Keratinocyte (primary cell): Measurements from ENCODE around the gene TEX261. TPM values are rescaled to one million over a fixed set of nuclear protein-coding genes. Genes with fewer than 3 reads are reported as not detected.

Experiments
- DNase-seq: peaks from one replicate; pipeline ENCODE4 v3.0.0-alpha.2; 2011; ENCODE audit warnings: low read depth, missing footprints, low spot score
- FAIRE-seq: peaks from 2 replicates; lab custom pipeline; 2011; peaks lifted over from hg19 to GRCh38; lab: Jason Lieb, UNC
- H2AFZ ChIP-seq: 2 replicates; pipeline ENCODE4 v1.6.0; 2012; ENCODE audit warnings: low read length, control low read depth, inconsistent platforms; ENCODE audit not compliant: control insufficient read depth
- H3K27ac ChIP-seq: 2 replicates; pipeline ENCODE4 v1.5.1; 2011; ENCODE audit warnings: low read length; ENCODE audit not compliant: control insufficient read depth, insufficient read depth
- H3K27me3 ChIP-seq: 3 replicates; pipeline ENCODE4 v1.6.0; 2011; ENCODE audit warnings: low read length; ENCODE audit not compliant: control insufficient read depth, insufficient read depth; ENCODE audit errors: extremely low read depth
- H3K36me3 ChIP-seq, 2 experiments: 2 replicates in 1 of 2; 3 replicates in 1 of 2; pipeline ENCODE4 v1.5.1; 2011; ENCODE audit warnings: low read length in 2 of 2, mild to moderate bottlenecking in 1 of 2; ENCODE audit not compliant: control insufficient read depth in 2 of 2, insufficient read depth in 2 of 2; ENCODE audit errors: extremely low read depth in 1 of 2
- H3K4me1 ChIP-seq: 3 replicates; pipeline ENCODE4 v1.5.1; 2011; ENCODE audit warnings: low read length; ENCODE audit not compliant: control insufficient read depth, insufficient read depth; ENCODE audit errors: extremely low read depth
- H3K4me2 ChIP-seq: 3 replicates; pipeline ENCODE4 v1.6.0; 2011; ENCODE audit warnings: low read depth, low read length; ENCODE audit not compliant: control insufficient read depth, insufficient read depth; ENCODE audit errors: extremely low read depth
- H3K4me3 ChIP-seq, 3 experiments: fragments of 200-600 bp in 1 of 3; sonication (generic) in 1 of 3; 2 replicates in 2 of 3; 3 replicates in 1 of 3; pipeline ENCODE4 v1.5.1; 2011 to 2016; ENCODE audit warnings: low read length in 3 of 3, mild to moderate bottlenecking in 3 of 3, control low read depth in 2 of 3, inconsistent platforms in 1 of 3, low read depth in 1 of 3, mixed read lengths in 1 of 3, mixed run types in 1 of 3, moderate library complexity in 1 of 3; ENCODE audit not compliant: control insufficient read depth in 2 of 3, insufficient read depth in 2 of 3; ENCODE audit errors: extremely low read depth in 1 of 3
- H3K79me2 ChIP-seq: 2 replicates; pipeline ENCODE4 v1.6.0; 2012; ENCODE audit warnings: low read length; ENCODE audit not compliant: control insufficient read depth, insufficient read depth
- H3K9ac ChIP-seq: 3 replicates; pipeline ENCODE4 v1.6.0; 2011; ENCODE audit warnings: low read length; ENCODE audit not compliant: control insufficient read depth, insufficient read depth; ENCODE audit errors: extremely low read depth
- H3K9me1 ChIP-seq: 3 replicates; pipeline ENCODE4 v1.6.0; 2011; ENCODE audit warnings: low read length; ENCODE audit not compliant: control insufficient read depth, insufficient read depth; ENCODE audit errors: extremely low read depth
- H3K9me3 ChIP-seq: 2 replicates; pipeline ENCODE4 v1.5.1; 2012; ENCODE audit warnings: low read depth, low read length; ENCODE audit not compliant: control insufficient read depth
- H4K20me1 ChIP-seq: 3 replicates; pipeline ENCODE4 v1.6.0; 2011; ENCODE audit warnings: low read length; ENCODE audit not compliant: control insufficient read depth, insufficient read depth; ENCODE audit errors: extremely low read depth
- EZH2 ChIP-seq: IDR thresholded peaks from one replicate; pipeline ENCODE4 v1.6.1; 2012; ENCODE audit warnings: inconsistent platforms, mild to moderate bottlenecking, low read length, moderate library complexity
- dilution Hi-C: fragments of 300-500 bp; cut with MboI; formaldehyde crosslinking; loops from one replicate; pipeline ENCODE4 v1.7.0; 2020; ENCODE audit warnings: low sequenced_read_pairs; ENCODE audit not compliant: extremely low pct_ligation_motif_present
- polyA plus RNA-seq, 5 experiments: library from polyadenylated mRNA; depleted of rRNA in 3 of 5; stranded (reverse) in 3 of 5; stranded (forward) in 1 of 5; unstranded in 1 of 5; fragments of >200 nt; gene quantifications; 1 replicate in 1 of 5; 2 replicates in 3 of 5; 3 replicates in 1 of 5; pipeline versions ENCODE4 v1.2.1 to v1.2.3, GENCODE V29; 2011 to 2012; ENCODE audit warnings: missing spikeins in 2 of 5, low read depth in 1 of 5, low replicate concordance in 1 of 5
- TF ChIP-seq, protein P1 (sequence below), 3 experiments: IDR thresholded peaks in 1 of 3; conservative IDR thresholded peaks in 1 of 3; optimal IDR thresholded peaks in 1 of 3; 2 replicates in 2 of 3; 3 replicates in 1 of 3; pipeline versions ENCODE3 to v1.5.1; 2011; ENCODE audit warnings: low read length in 3 of 3, mild to moderate bottlenecking in 3 of 3, moderate library complexity in 2 of 3, control low read depth in 1 of 3, inconsistent platforms in 1 of 3; ENCODE audit not compliant: insufficient read depth in 2 of 3; ENCODE audit errors: extremely low read depth in 1 of 3

Gene TEX261
- polyA plus RNA-seq, 1 donor (not counting 4 experiments of a cell fraction or from before 2014, with no cell fraction given): 78.8 TPM

GRCh38 chr2:70962211-70962884 lies 32.3 kb downstream of the TEX261 start:
- TF ChIP-seq, protein P1, sequence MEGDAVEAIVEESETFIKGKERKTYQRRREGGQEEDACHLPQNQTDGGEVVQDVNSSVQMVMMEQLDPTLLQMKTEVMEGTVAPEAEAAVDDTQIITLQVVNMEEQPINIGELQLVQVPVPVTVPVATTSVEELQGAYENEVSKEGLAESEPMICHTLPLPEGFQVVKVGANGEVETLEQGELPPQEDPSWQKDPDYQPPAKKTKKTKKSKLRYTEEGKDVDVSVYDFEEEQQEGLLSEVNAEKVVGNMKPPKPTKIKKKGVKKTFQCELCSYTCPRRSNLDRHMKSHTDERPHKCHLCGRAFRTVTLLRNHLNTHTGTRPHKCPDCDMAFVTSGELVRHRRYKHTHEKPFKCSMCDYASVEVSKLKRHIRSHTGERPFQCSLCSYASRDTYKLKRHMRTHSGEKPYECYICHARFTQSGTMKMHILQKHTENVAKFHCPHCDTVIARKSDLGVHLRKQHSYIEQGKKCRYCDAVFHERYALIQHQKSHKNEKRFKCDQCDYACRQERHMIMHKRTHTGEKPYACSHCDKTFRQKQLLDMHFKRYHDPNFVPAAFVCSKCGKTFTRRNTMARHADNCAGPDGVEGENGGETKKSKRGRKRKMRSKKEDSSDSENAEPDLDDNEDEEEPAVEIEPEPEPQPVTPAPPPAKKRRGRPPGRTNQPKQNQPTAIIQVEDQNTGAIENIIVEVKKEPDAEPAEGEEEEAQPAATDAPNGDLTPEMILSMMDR (optimal IDR thresholded peaks at IDR 0.05 in 1 of 3, IDR thresholded peaks at IDR 0.05 in 1 of 3, conservative IDR thresholded peaks at IDR 0.05 in 1 of 3; ENCODE audit: extremely low read depth in 1 of 3, insufficient read depth in 2 of 3, low read length in 3 of 3): no peak
- TF ChIP-seq EZH2: no peak
- H2AFZ ChIP-seq: no peak overlapping the region
- dilution Hi-C loops: no loop called here
- FAIRE-seq (no peak), DNase-seq (no peak)
- peaks cover 19% of the 10 kb centered on the region for H3K27me3 ChIP-seq
- H3K4me2 ChIP-seq: no peak overlapping the region
- H3K4me3 ChIP-seq: no peak overlapping the region
- peaks cover 10% of the 10 kb centered on the region for H3K4me1 ChIP-seq
- H3K9me1 ChIP-seq: no peaks in the 10 kb centered on the region
- no peaks in the 10 kb centered on the region for H3K79me2 ChIP-seq
- H3K27ac ChIP-seq: no peak overlapping the region
- H3K9me3 ChIP-seq: no peaks in the 10 kb centered on the region
- H3K36me3 ChIP-seq: no peaks in the 10 kb centered on the region
- no peak overlapping the region for H3K9ac ChIP-seq
- no peaks in the 10 kb centered on the region for H4K20me1 ChIP-seq

DNA sequence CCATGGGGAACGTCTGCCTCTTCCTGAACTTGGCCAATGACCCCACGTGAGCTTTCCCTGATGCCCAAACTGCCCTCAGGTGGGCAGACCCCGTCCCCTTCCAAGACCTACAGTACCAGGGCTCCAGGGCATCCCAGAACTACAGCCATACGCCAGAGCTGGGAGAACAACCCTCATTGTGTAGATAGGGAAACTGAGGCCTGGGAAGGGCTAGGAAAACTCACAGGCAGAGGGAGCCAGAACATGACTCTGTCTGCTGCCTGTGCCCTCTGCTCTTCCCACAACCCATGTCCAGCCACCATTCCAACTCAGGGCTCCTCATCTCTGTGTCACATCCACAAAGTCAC lies 33.1 kb downstream of the TEX261 start:
- no peak overlapping the region for H3K9ac ChIP-seq
- dilution Hi-C loops: no loop called here
- TF ChIP-seq EZH2: no peak
- TF ChIP-seq, protein P1 (optimal IDR thresholded peaks at IDR 0.05 in 1 of 3, IDR thresholded peaks at IDR 0.05 in 1 of 3, conservative IDR thresholded peaks at IDR 0.05 in 1 of 3; ENCODE audit: extremely low read depth in 1 of 3, insufficient read depth in 2 of 3, low read length in 3 of 3): no peak
- H3K4me2 ChIP-seq: no peak overlapping the region
- H3K9me1 ChIP-seq: no peaks in the 10 kb centered on the region
- H3K79me2 ChIP-seq: no peaks in the 10 kb centered on the region
- H3K36me3 ChIP-seq: no peaks in the 10 kb centered on the region
- H3K27ac ChIP-seq: no peak overlapping the region
- H3K9me3 ChIP-seq: no peaks in the 10 kb centered on the region
- no peak for DNase-seq
- H2AFZ ChIP-seq: no peak overlapping the region
- no peaks in the 10 kb centered on the region for H4K20me1 ChIP-seq
- FAIRE-seq: no peak
- H3K4me3 ChIP-seq: no peak overlapping the region
- peaks cover 19% of the 10 kb centered on the region for H3K27me3 ChIP-seq
- H3K4me1 ChIP-seq: peaks cover 10% of the 10 kb centered on the region
